GM19372 (cell line): ENCODE data around the gene SLC24A3.

ENCODE experiments used
- ATAC-seq: cut with Tn5 transposase; IDR thresholded peaks from one replicate; pipeline ENCODE4 v1.9.1; 2021; ENCODE audit warnings: mild to moderate bottlenecking, low read depth, moderate library complexity; ENCODE audit not compliant: unreplicated experiment

Gene SLC24A3

GRCh38 chr20:19236371-19237055, 24.1 kb downstream of the SLC24A3 start:
- ATAC-seq, result no peak

GRCh38 chr20:19241440-19241839, 29.0 kb downstream of the SLC24A3 start:
- no peak for ATAC-seq

DNA sequence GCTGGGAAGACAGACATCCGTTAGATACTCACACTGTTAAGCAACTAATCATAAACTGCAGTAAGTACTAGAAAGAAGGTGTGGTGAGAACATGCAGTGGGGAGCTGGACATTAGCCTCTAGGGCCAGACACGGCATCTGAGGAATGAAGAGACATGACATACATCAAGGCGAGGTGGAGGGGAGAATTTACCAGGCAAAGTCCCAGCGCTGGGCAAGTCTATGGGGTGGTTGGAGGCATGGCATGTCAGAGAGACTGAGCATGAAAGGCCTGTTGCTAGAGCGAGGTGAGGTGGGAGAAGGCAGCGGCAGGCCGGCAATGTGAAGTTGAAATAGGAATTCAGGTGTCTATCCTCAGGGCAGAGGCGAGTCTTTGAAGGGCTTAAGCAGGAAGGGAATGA, 31.8 kb downstream of the SLC24A3 start:
- ATAC-seq, result no peak

- no peak for ATAC-seq
Observed at GRCh38 chr20:19249106-19249879, 36.9 kb downstream of the SLC24A3 start.

DNA sequence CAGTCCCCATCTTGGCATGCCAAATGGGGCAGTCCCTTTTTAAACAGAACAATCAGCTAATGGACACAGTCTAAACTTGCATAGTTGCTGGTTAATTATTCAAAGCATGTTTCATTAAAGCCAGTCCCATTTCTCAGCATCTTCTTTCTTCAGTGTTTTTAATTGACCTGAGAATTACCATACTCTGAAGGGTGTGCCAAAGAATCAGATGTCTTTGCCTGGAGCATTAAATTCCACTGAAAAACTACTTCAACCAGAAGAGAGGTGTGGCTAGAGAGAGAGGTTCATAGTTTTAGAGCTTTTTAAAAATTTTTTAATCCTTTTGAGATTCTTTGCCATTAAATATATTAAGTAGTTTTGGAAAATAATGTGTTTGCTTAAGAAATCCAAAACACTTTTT, 37.9 kb downstream of the SLC24A3 start:
- no peak for ATAC-seq

- ATAC-seq, result no peak
Observed at GRCh38 chr20:19251506-19251905, 39.1 kb downstream of the SLC24A3 start.

DNA sequence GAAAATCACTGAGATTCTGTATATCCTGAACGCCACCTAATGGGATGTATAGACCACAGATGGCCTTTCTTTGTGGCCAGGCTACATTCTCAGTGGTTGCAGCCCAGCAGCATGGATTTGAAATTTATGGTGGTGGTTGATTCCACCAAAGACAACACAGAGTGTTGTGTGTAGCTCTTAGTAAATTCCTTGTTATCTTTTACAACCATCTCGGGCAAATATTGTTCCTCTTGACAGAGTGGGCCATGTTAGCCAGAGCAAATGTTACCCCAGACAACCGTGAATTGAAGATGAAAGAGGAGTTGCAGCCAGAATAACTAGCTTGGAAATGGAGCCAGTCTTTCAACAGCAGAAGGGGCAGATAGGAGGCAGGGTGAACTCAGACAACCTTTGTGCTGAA, 39.5 kb downstream of the SLC24A3 start:
- no peak for ATAC-seq

DNA sequence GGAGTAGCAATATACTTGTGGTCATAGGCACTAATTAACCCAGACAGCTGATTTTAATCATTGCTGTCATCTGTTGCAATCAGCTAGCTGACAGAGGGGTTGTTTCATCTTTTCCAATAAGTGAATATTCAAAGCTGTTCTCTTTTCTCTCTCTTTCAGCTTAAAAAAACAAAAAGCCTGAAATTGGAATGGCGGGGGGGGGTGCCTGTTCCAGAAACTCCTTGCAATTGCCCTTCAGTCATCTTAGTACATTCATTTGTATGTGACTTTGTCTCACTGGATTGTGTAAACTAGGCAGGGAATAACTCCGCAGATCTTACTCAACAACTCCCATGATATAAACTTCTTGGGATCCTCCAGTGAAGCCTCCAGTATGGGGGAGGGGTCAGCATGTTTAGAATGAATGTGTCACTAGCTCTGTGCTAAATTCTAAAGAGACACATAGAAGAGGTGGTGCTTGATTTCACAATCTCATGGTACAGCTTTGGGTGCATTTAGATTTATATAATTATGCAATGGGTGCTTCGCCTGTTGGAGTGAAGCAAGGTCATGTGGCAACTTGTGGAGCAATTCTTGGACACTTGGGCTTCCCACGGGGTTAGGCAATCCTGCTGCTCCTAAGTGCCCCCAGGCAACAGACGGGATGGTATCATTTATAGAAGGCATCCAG, 40.1 kb downstream of the SLC24A3 start:
- no peak for ATAC-seq

GRCh38 chr20:19253316-19253715, 40.9 kb downstream of the SLC24A3 start:
- no peak for ATAC-seq

DNA sequence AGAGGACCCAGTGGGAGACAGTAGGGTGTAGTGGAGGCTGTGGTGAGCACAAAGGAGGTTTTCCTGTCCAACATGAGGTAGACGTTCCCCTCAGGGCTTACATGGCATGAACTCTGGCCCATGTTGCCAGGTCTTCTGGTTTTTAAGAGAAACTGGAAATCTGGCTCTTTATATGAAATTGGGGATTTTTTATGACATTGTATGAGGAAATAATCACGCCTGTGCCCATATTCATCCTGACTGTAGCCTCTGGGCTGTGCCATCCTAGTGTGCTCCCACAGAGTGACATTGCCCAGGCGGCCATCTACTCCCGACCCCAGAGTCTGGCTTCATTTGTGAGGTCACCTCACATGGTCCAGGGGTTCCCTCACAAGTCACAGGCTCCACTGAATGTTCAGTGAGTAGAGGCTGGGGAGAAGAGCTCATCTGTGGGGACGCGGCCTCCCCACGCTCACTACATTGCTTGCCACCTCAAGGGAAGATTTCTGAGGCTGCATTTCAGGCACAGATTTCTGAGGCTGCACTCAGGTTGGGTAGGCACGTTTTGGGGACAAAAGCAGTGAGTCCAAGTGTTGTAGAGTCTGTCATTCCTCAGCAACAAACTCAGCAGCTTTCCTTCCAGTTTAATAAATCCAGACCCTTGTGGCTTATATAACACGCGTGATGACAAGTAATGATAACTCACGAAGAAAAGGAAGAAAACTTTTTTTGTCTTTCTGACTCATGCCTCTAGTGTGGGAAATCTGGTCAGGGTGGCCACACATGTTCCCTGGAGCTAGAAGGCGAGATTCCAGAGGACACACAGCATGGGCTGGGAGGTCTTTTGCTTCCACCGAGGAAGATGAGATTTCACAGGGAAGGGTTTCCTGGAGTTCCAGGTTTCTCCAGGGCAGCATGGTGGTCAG, 41.7 kb downstream of the SLC24A3 start:
- ATAC-seq, result no peak

- ATAC-seq, result no peak
Observed at GRCh38 chr20:19254956-19255355, 42.5 kb downstream of the SLC24A3 start.

DNA sequence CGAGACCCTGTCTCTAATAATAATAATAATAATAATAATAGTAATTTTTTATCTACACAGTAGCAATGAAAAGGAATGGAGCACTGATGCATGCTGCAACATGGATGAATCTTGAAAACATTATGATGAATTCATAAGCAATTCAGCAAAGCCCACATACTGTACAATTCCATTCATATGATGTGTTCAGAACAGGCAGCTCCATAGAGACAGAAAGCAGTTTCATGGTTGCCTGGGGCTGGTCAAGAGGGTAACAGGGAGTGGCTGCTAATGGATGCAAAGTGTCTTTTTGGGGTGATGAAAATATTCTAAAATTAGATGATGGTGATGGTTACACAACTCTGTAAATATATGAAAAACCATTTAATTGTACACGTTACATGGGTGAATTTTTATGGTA, 43.6 kb downstream of the SLC24A3 start:
- ATAC-seq, result no peak

DNA sequence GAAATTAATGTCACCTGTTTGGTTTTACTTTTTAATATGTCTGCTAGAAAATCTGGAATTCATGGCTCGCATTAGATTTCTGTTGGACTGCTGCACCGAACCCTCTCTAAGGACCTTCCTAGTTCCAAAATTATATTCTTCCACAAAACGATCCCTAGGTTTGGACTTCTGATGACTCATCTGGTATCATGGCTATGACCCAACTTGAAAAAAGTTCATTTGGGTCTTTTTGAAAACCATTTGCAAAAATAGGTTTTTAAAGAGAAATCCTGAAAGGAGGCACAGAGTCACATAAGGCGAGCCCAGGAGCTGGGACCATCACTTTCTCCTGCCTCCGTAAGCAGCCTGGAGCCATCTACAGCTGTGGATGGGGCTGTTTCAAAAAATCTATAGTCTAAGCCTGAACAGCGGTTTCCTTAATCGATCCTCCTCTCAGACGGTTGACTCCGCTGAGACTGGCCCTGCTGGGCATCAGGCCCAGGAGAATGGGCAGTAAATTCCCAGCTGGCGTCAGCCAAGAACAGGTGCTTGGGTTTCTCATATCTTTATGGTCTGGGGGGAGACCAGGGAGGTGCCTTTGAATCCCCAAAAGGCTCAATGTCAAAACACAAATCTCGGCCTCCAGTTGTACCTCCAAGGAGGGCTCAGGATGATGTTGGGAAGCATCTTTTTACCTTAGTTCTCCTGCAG, 44.6 kb downstream of the SLC24A3 start:
- ATAC-seq, result no peak

DNA sequence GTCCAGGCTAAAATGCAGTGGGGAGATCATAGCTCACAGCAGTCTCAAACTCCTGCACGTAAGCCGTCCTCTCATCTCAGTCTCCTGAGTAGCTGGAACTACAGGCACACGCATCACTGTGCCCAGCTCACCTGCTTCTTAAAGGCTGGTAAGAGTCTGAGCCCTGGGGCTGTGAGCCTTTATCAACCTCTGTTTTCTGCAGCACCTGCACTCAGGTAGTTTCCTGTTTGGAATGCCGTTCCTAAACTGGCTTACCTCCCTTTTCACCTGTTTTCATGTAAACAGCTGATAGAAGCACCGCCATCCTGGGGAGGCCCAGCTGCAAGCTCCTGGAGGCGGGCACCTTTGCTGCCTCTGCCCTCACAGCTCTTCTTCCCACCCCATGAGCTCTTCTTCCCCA, 45.4 kb downstream of the SLC24A3 start:
- ATAC-seq, result no peak

GRCh38 chr20:19259141-19259591, 46.7 kb downstream of the SLC24A3 start:
- ATAC-seq, result no peak

- ATAC-seq, result no peak
Observed at GRCh38 chr20:19260412-19261090, 48.1 kb downstream of the SLC24A3 start.

GRCh38 chr20:19264191-19264590, 51.7 kb downstream of the SLC24A3 start:
- ATAC-seq, result no peak

DNA sequence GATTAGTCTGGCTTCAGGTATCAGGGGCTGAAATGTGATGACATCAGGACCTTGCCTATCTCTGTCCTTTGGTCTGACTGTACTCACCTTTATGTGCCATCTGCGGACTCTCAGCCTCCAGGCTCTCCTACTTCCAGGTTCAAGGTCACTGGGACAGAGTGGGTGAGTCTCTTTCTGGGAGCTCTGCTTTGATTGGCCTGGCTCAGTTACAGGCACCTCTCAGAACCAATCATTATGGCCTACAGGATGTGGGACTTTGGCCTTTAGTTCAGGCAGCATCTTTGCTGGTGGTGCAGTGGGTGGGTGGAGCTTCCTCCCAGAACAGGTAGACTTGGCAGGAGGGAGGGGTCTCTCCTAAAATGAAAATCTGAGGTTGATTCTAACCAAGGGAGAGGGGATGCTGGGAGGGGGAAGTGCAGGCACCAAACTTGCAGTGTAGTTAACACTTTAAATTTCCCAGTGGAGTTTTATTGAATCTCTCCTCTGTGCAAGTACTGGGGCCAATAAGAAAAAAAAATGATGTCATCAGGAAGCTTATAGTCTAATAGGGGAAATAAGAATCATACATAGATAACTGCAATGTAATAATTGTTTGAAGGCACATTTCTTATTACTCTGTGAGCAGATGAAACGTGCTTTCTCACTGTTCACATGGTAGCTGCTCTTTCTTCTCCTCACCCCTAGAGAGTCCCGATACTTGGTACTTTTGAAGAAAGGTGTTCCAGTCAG, 53.4 kb downstream of the SLC24A3 start:
- ATAC-seq, result no peak

- no peak for ATAC-seq
Observed at GRCh38 chr20:19268426-19268825, 56.0 kb downstream of the SLC24A3 start.
